Neural cell (in vitro differentiated cells): ENCODE results near the gene CPN1. TPM values are rescaled to one million over a fixed set of nuclear protein-coding genes. Genes with fewer than 3 reads are reported as not detected.

Source experiments
- H2AFZ ChIP-seq: fragments of 200-600, 300-800 bp; sonication (generic), shearing (Covaris generic); 2 replicates; pipeline ENCODE4 v1.6.0; 2014; ENCODE audit warnings: low read depth, mild to moderate bottlenecking, antibody characterized with exemption, low read length, moderate library complexity
- H3F3A ChIP-seq: fragments of 200-600 bp; shearing (Covaris generic); 2 replicates; pipeline ENCODE4 v1.6.1; 2016; ENCODE audit warnings: mild to moderate bottlenecking, moderate library complexity, mixed read lengths, antibody characterized with exemption, low read length; ENCODE audit not compliant: insufficient read depth, poor library complexity, severe bottlenecking
- H3K27ac ChIP-seq: fragments of 200-600, 300-800 bp; sonication (generic), shearing (Covaris generic); 2 replicates; pipeline ENCODE4 v1.5.1; 2014; ENCODE audit warnings: mild to moderate bottlenecking, low read length, moderate library complexity
- H3K27me3 ChIP-seq: fragments of 300-800, 200-600 bp; sonication (generic), shearing (Covaris generic); 2 replicates; pipeline ENCODE4 v1.6.0; 2014; ENCODE audit warnings: mild to moderate bottlenecking, low read depth, low read length, moderate library complexity; ENCODE audit not compliant: insufficient read depth
- H3K36me3 ChIP-seq: fragments of 300-800, 200-600 bp; sonication (generic), shearing (Covaris generic); 2 replicates; pipeline ENCODE4 v1.5.1; 2014; ENCODE audit warnings: mild to moderate bottlenecking, antibody characterized with exemption, low read length, moderate library complexity; ENCODE audit not compliant: insufficient read depth
- H3K4me2 ChIP-seq: fragments of 300-800, 200-600 bp; sonication (generic), shearing (Covaris generic); 2 replicates; pipeline ENCODE4 v1.6.0; 2014; ENCODE audit warnings: mild to moderate bottlenecking, low read length
- H3K4me3 ChIP-seq: fragments of 300-800, 200-600 bp; sonication (generic), shearing (Covaris generic); 2 replicates; pipeline ENCODE4 v1.5.1; 2014; ENCODE audit warnings: mild to moderate bottlenecking, low read length, moderate library complexity
- H3K79me2 ChIP-seq: fragments of 200-600 bp; shearing (Covaris generic); replicated peaks from 2 replicates; pipeline ENCODE4 v1.6.0; 2014; ENCODE audit warnings: mild to moderate bottlenecking, low read length, moderate library complexity; ENCODE audit not compliant: insufficient read depth
- H3K9ac ChIP-seq: fragments of 300-800, 200-600 bp; sonication (generic), shearing (Covaris generic); 2 replicates; pipeline ENCODE4 v1.6.1; 2016; ENCODE audit warnings: mild to moderate bottlenecking, low read length, mixed read lengths
- H3K9me2 ChIP-seq: fragments of 200-600 bp; shearing (Covaris generic); 2 replicates; pipeline ENCODE4 v1.6.1; 2016; ENCODE audit warnings: mild to moderate bottlenecking, low read length, mixed read lengths; ENCODE audit not compliant: insufficient read depth
- H3K9me3 ChIP-seq: fragments of 200-600, 300-800 bp; sonication (generic), shearing (Covaris generic); 2 replicates; pipeline ENCODE4 v1.6.1; 2016; ENCODE audit warnings: mild to moderate bottlenecking, mixed run types, low read length, moderate library complexity, mixed read lengths
- H4K20me1 ChIP-seq: fragments of 200-600 bp; shearing (Covaris generic); 2 replicates; pipeline ENCODE4 v1.6.1; 2016; ENCODE audit warnings: mild to moderate bottlenecking, mixed run types; ENCODE audit not compliant: insufficient read depth
- CTCF ChIP-seq: fragments of 450-650 bp; IDR thresholded peaks from 2 replicates; pipeline ENCODE4 v1.5.1; 2014; ENCODE audit warnings: antibody characterized with exemption, mild to moderate bottlenecking, moderate library complexity; ENCODE audit not compliant: poor library complexity, severe bottlenecking
- EP300 ChIP-seq: fragments of 450-650 bp; conservative IDR thresholded peaks from 2 replicates; pipeline ENCODE4 v1.6.1; 2014; ENCODE audit warnings: antibody characterized with exemption, mild to moderate bottlenecking, moderate library complexity; ENCODE audit not compliant: poor library complexity, severe bottlenecking
- EZH2 ChIP-seq: fragments of 200-600, 300-800 bp; shearing (Covaris generic), sonication (generic); IDR thresholded peaks from 2 replicates; pipeline ENCODE4 v1.6.1; 2014; ENCODE audit warnings: antibody characterized with exemption, low read length, borderline replicate concordance, mild to moderate bottlenecking; ENCODE audit not compliant: insufficient read depth, poor library complexity, severe bottlenecking
- MXI1 ChIP-seq: fragments of 450-650 bp; conservative IDR thresholded peaks from 2 replicates; pipeline ENCODE4 v1.6.1; 2014; ENCODE audit warnings: antibody characterized with exemption, mild to moderate bottlenecking; ENCODE audit not compliant: poor library complexity, severe bottlenecking
- POLR2AphosphoS5 ChIP-seq: IDR thresholded peaks from 2 replicates; pipeline ENCODE4 v1.6.1; 2012
- RAD21 ChIP-seq: fragments of 450-650 bp; conservative IDR thresholded peaks from 2 replicates; pipeline ENCODE4 v1.6.1; 2014; ENCODE audit warnings: antibody characterized with exemption, mild to moderate bottlenecking, moderate library complexity
- SMC3 ChIP-seq: fragments of 450-650 bp; conservative IDR thresholded peaks from 2 replicates; pipeline ENCODE4 v1.6.1; 2014; ENCODE audit warnings: antibody characterized with exemption, mild to moderate bottlenecking, moderate library complexity; ENCODE audit not compliant: poor library complexity
- TAF1 ChIP-seq: IDR thresholded peaks from 2 replicates; pipeline ENCODE4 v1.6.1; 2012; ENCODE audit warnings: low read depth
- polyA plus RNA-seq: library from polyadenylated mRNA; depleted of rRNA; stranded (reverse); fragments of >200 nt; gene quantifications from 2 replicates; pipeline ENCODE4 v1.2.3, GENCODE V29; 2014
- TF ChIP-seq, protein P1 (sequence below): IDR thresholded peaks from 2 replicates; pipeline ENCODE4 v1.6.1; 2012; ENCODE audit warnings: borderline replicate concordance

The CPN1 gene
- polyA plus RNA-seq, 1 donor from 2014 or later = not detected

DNA sequence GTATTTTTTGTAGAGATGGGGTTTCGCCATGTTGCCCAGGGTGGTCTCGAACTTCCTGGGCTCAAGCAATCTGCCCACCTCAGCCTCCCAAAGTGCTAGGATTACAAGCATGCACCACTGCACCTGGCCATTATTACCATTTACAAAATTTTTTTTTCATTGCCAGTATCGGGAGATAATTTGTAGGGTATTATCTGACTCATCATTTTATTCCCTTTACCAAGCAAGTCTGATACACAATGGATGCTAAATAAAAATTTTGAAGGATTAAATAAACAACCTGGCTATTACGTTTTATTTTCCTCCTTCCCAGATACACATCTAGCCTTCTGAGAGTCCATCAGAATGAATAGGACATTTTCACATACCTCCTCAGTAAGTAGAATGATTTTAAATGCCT is 38.1 kb upstream of the CPN1 start:
- Histone ChIP-seq H3K79me2 (no peaks in the 10 kb centered on the region), H4K20me1 (no peaks in the 10 kb centered on the region), H3K27ac (no peak overlapping the region), H3K9ac (no peak overlapping the region), H3K9me3 (no peaks in the 10 kb centered on the region), H2AFZ (no peak overlapping the region), H3K9me2 (no peaks in the 10 kb centered on the region), H3F3A (no peaks in the 10 kb centered on the region), H3K4me2 (no peak overlapping the region), H3K27me3 (no peaks in the 10 kb centered on the region), H3K36me3 (no peaks in the 10 kb centered on the region), H3K4me3 (no peak overlapping the region)
- TF ChIP-seq MXI1 (no peak), EZH2 (no peak), TAF1 (no peak), CTCF (no peak), EP300 (no peak), SMC3 (no peak), RAD21 (no peak), POLR2AphosphoS5 (no peak)
- TF ChIP-seq, protein P1, sequence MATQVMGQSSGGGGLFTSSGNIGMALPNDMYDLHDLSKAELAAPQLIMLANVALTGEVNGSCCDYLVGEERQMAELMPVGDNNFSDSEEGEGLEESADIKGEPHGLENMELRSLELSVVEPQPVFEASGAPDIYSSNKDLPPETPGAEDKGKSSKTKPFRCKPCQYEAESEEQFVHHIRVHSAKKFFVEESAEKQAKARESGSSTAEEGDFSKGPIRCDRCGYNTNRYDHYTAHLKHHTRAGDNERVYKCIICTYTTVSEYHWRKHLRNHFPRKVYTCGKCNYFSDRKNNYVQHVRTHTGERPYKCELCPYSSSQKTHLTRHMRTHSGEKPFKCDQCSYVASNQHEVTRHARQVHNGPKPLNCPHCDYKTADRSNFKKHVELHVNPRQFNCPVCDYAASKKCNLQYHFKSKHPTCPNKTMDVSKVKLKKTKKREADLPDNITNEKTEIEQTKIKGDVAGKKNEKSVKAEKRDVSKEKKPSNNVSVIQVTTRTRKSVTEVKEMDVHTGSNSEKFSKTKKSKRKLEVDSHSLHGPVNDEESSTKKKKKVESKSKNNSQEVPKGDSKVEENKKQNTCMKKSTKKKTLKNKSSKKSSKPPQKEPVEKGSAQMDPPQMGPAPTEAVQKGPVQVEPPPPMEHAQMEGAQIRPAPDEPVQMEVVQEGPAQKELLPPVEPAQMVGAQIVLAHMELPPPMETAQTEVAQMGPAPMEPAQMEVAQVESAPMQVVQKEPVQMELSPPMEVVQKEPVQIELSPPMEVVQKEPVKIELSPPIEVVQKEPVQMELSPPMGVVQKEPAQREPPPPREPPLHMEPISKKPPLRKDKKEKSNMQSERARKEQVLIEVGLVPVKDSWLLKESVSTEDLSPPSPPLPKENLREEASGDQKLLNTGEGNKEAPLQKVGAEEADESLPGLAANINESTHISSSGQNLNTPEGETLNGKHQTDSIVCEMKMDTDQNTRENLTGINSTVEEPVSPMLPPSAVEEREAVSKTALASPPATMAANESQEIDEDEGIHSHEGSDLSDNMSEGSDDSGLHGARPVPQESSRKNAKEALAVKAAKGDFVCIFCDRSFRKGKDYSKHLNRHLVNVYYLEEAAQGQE = no peak

DNA sequence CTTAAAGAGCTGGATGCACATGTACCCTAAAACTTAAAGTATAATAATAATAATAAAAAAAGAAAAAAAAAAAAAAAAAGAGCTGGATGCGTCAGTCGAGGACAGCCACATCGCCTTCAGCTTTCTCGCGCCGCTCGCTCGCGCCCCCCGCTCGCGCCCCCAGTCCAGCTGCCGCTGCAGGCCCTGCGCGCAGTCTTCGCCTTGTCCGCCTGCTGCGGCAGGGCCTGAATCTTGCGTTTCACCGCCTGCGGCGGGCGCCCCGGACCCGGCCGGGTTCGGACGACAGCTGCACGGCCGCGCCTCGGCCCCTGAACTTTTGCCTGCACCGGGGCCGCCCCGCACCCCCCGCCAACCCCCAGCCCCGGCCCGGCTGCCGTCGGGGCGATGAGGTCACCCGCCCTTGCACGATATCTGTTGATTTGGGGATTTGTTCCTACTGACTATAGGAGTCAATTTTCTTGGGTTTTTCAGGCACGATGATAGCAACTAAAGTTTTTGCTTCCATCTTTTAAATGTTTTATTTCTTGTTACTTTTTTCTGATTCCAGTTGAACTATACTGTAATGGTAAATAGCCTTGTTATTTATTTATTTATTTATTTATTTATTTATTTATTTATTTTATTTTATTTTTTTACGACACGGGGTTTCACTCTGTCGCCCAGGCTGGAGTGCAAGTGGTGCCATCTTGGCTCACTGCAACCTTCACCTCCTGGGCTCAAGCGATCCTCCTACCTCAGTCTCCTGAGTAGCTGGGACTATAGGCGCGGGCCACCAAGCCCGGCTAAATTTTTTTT is 33.5 kb upstream of the CPN1 start:
- H3K9ac ChIP-seq = no peak overlapping the region
- H3K9me2 ChIP-seq = no peaks in the 10 kb centered on the region
- no peaks in the 10 kb centered on the region for H3K9me3 ChIP-seq
- no peaks in the 10 kb centered on the region for H3K27me3 ChIP-seq
- no peak overlapping the region for H3K4me3 ChIP-seq
- no peak for TF ChIP-seq EP300
- TF ChIP-seq EZH2 = no peak
- no peak for TF ChIP-seq TAF1
- TF ChIP-seq MXI1 = no peak
- TF ChIP-seq CTCF = no peak
- no peak for TF ChIP-seq POLR2AphosphoS5
- no peak for TF ChIP-seq SMC3
- TF ChIP-seq, protein P1 = no peak
- TF ChIP-seq RAD21 = no peak
- H3K4me2 ChIP-seq = no peak overlapping the region
- H2AFZ ChIP-seq = no peak overlapping the region
- no peaks in the 10 kb centered on the region for H4K20me1 ChIP-seq
- no peaks in the 10 kb centered on the region for H3K36me3 ChIP-seq
- H3K27ac ChIP-seq = no peak overlapping the region
- no peaks in the 10 kb centered on the region for H3K79me2 ChIP-seq
- H3F3A ChIP-seq = no peaks in the 10 kb centered on the region
